ENCODE results near the gene ABLIM3. TPM values are rescaled to one million over a fixed set of nuclear protein-coding genes. Genes with fewer than 3 reads are reported as not detected.

The ABLIM3 gene
- total and polyA plus RNA-seq, 9 of the 15 experiments (the other 6 are each of a cell fraction or from before 2014, with no cell fraction given) = 0.03 to 0.38 (median 0.11) TPM

DNA sequence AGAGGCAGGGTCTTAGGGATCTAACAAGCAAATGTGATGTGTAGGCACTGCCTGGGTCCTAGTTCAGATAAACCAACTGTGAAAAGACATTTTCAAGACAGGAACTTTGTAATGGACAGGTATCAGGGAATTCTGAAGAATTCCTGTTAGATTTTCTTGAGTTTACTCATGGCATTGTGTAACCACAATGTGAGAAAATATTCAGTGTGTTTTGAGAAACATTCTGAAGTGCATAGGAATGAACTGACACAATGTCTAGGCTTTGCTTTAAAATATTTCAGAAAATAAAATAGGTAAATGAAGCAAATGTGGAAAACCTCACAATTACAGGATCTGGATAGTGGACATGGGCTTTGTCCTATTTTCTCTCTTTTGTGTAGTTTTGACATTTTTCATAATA is 115.2 kb downstream of the ABLIM3 start:
- Histone ChIP-seq H3K36me3 (ENCODE audit: control insufficient read depth, insufficient read depth, low read length) (no peaks in the 10 kb centered on the region), H3K27me3 (ENCODE audit: control insufficient read depth in 2 of 2, insufficient read depth in 2 of 2, low read length in 2 of 2) (peaks cover 4 to 12% of the 10 kb centered on the region in 2 experiments; a peak in 1 of 5 replicates), H3K27ac (ENCODE audit: extremely low read depth, low read depth, low read length) (no peak overlapping the region), H3K9me3 (replicated peaks; ENCODE audit: control insufficient read depth, insufficient read depth, low read depth, low read length) (no peaks in the 10 kb centered on the region), H2AFZ (ENCODE audit: low read depth, low read length) (no peak overlapping the region), H3K9me1 (ENCODE audit: control insufficient read depth, insufficient read depth, low read length) (no peaks in the 10 kb centered on the region), H4K20me1 (replicated peaks; ENCODE audit: control insufficient read depth, insufficient read depth, low read length) (0 out of 2 replicates have a peak, but pooled peaks cover 4% of the 10 kb centered on the region), H3K4me1 (replicated peaks in 1 of 2; ENCODE audit: control insufficient read depth in 2 of 2, insufficient read depth in 2 of 2, low read length in 2 of 2) (no peaks in the 10 kb centered on the region; a peak in 1 of 5 replicates), H3K79me2 (ENCODE audit: control insufficient read depth, insufficient read depth, low read length) (no peaks in the 10 kb centered on the region), H3K4me3 (no peak overlapping the region), H3K4me2 (ENCODE audit: insufficient read depth, low read length) (no peak overlapping the region), H3K9ac (ENCODE audit: insufficient read depth in 1 of 2, low read depth in 2 of 2, low read length in 2 of 2) (no peak overlapping the region)
- ChIA-PET CTCF (ENCODE audit: low intra/inter-chr PET ratio) (no interaction called here), POLR2A (interaction anchor here (1.0 kb wide), 1 partner anchor 16 kb away, joined by 3 read pairs; no protein-coding TSS in a partner anchor)
- DNase-seq (ENCODE audit: extremely low read depth in 1 of 4, low spot score in 3 of 4) (no peak), FAIRE-seq (no peak), ATAC-seq (no peak)
- in situ Hi-C loops (cut with MboI) (loop anchor here (25.0 kb wide), 1 partner anchor 819 kb away; no protein-coding TSS in a partner anchor), intact Hi-C loops (cut with micrococcal nuclease) (no loop called here)
- no TSS peak for BruUV-seq (replicated peaks)
- TF ChIP-seq RBFOX2 (IDR thresholded peaks at IDR 0.05; ENCODE audit: low read depth, low read length) = no peak
- no peak for TF ChIP-seq HOMEZ (CRISPR knock-in tag; IDR thresholded peaks at IDR 0.05)
- TF ChIP-seq ETV5 (CRISPR knock-in tag; IDR thresholded peaks at IDR 0.05; ENCODE audit: low read depth) = no peak
- TF ChIP-seq, protein P1, sequence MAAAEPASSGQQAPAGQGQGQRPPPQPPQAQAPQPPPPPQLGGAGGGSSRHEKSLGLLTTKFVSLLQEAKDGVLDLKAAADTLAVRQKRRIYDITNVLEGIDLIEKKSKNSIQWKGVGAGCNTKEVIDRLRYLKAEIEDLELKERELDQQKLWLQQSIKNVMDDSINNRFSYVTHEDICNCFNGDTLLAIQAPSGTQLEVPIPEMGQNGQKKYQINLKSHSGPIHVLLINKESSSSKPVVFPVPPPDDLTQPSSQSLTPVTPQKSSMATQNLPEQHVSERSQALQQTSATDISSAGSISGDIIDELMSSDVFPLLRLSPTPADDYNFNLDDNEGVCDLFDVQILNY (CRISPR knock-in tag; IDR thresholded peaks at IDR 0.05) = no peak
- no peak for TF ChIP-seq DIDO1 (tag; IDR thresholded peaks at IDR 0.05; ENCODE audit: low read depth)
- TF ChIP-seq, protein P2, sequence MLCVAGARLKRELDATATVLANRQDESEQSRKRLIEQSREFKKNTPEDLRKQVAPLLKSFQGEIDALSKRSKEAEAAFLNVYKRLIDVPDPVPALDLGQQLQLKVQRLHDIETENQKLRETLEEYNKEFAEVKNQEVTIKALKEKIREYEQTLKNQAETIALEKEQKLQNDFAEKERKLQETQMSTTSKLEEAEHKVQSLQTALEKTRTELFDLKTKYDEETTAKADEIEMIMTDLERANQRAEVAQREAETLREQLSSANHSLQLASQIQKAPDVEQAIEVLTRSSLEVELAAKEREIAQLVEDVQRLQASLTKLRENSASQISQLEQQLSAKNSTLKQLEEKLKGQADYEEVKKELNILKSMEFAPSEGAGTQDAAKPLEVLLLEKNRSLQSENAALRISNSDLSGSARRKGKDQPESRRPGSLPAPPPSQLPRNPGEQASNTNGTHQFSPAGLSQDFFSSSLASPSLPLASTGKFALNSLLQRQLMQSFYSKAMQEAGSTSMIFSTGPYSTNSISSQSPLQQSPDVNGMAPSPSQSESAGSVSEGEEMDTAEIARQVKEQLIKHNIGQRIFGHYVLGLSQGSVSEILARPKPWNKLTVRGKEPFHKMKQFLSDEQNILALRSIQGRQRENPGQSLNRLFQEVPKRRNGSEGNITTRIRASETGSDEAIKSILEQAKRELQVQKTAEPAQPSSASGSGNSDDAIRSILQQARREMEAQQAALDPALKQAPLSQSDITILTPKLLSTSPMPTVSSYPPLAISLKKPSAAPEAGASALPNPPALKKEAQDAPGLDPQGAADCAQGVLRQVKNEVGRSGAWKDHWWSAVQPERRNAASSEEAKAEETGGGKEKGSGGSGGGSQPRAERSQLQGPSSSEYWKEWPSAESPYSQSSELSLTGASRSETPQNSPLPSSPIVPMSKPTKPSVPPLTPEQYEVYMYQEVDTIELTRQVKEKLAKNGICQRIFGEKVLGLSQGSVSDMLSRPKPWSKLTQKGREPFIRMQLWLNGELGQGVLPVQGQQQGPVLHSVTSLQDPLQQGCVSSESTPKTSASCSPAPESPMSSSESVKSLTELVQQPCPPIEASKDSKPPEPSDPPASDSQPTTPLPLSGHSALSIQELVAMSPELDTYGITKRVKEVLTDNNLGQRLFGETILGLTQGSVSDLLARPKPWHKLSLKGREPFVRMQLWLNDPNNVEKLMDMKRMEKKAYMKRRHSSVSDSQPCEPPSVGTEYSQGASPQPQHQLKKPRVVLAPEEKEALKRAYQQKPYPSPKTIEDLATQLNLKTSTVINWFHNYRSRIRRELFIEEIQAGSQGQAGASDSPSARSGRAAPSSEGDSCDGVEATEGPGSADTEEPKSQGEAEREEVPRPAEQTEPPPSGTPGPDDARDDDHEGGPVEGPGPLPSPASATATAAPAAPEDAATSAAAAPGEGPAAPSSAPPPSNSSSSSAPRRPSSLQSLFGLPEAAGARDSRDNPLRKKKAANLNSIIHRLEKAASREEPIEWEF (CRISPR knock-in tag; IDR thresholded peaks at IDR 0.05) = no peak
- TF ChIP-seq SUPT5H (IDR thresholded peaks at IDR 0.05) = no peak
- no peak for TF ChIP-seq ZNF696 (CRISPR knock-in tag; conservative IDR thresholded peaks at IDR 0.05)
- TF ChIP-seq FOXA3 (CRISPR knock-in tag; conservative IDR thresholded peaks at IDR 0.05 in 1 of 2, IDR thresholded peaks at IDR 0.05 in 1 of 2) = no peak
- no peak for TF ChIP-seq NFRKB (IDR thresholded peaks at IDR 0.05; ENCODE audit: low read depth)
- TF ChIP-seq BHLHE40 (IDR thresholded peaks at IDR 0.05; ENCODE audit: low read length) = no peak
- TF ChIP-seq NELFE (IDR thresholded peaks at IDR 0.05; ENCODE audit: insufficient read depth, insufficient read length) = no peak

All from K562 (cell line).